BJ (cell line): Measurements from ENCODE around the gene TNNI2. TPM values are rescaled to one million over a fixed set of nuclear protein-coding genes. Genes with fewer than 3 reads are reported as not detected.

Experiments
- CTCF ChIA-PET: fragments of 350-600 bp; formaldehyde crosslinking; extraction: SDS; loops from one replicate; lab custom pipeline; 2021; ENCODE audit warnings: antibody characterized with exemption, inconsistent platforms; lab: Yijun Ruan, JAX
- POLR2A ChIA-PET: fragments of 300-600 bp; sonication (Branson Sonifier 250); formaldehyde crosslinking; extraction: SDS; loops from one replicate; lab custom pipeline; 2021; ENCODE audit warnings: antibody characterized with exemption; lab: Charles Lee
- DNase-seq: peaks from one replicate; pipeline ENCODE4 v3.0.0-alpha.2; 2011; ENCODE audit warnings: low read depth
- H3K27me3 ChIP-seq: 2 replicates; pipeline ENCODE4 v1.6.0; 2011; ENCODE audit warnings: low read length; ENCODE audit not compliant: control insufficient read depth, insufficient read depth
- H3K36me3 ChIP-seq: 2 replicates; pipeline ENCODE4 v1.5.1; 2011; ENCODE audit warnings: low read length; ENCODE audit not compliant: control insufficient read depth, insufficient read depth
- H3K4me3 ChIP-seq: 2 replicates; pipeline ENCODE4 v1.5.1; 2011; ENCODE audit warnings: low read depth, mild to moderate bottlenecking, control low read depth, low read length
- CTCF ChIP-seq: IDR thresholded peaks from 2 replicates; pipeline ENCODE4 v1.5.1; 2011; ENCODE audit warnings: low read depth, mild to moderate bottlenecking, control low read depth, inconsistent platforms, low read length, moderate library complexity; ENCODE audit not compliant: insufficient read depth
- polyA plus RNA-seq: library from polyadenylated mRNA; depleted of rRNA; stranded (reverse); fragments of >200 nt; gene quantifications from 2 replicates; pipeline ENCODE4 v1.2.3, GENCODE V29; 2011

Gene TNNI2
- polyA plus RNA-seq, 1 experiment, result not detected

- CTCF ChIA-PET, result interaction anchor here (0.9 to 2.2 kb wide), 6 partner anchors 8 to 282 kb away, joined by 3 to 10 read pairs (median 4); partner anchors contain the start of gene TNNT3
- no peak for DNase-seq
- Histone ChIP-seq H3K4me3 (no peak overlapping the region), H3K36me3 (no peaks in the 10 kb centered on the region), H3K27me3 (peaks cover 2% of the 10 kb centered on the region; the same call in 1 of the 2 replicates)
- POLR2A ChIA-PET, result no interaction called here
- TF ChIP-seq CTCF, result no peak
These were observed 30.9 kb downstream of the TNNI2 start for GRCh38 chr11:1869427-1870325.

- H3K4me3 ChIP-seq, result no peak overlapping the region
- ChIA-PET CTCF (interaction anchor here (0.7 to 2.2 kb wide), 5 partner anchors 12 to 282 kb away, joined by 3 to 10 read pairs (median 4); no protein-coding TSS in a partner anchor), POLR2A (no interaction called here)
- TF ChIP-seq CTCF, result no peak
- H3K36me3 ChIP-seq, result no peaks in the 10 kb centered on the region
- peaks cover 2% of the 10 kb centered on the region; the same call in 1 of the 2 replicates for H3K27me3 ChIP-seq
- no peak for DNase-seq
These were observed 31.5 kb downstream of the TNNI2 start for GRCh38 chr11:1870326-1870696.

GRCh38 chr11:1870721-1871466 lies 32.1 kb downstream of the TNNI2 start:
- H3K36me3 ChIP-seq, result no peaks in the 10 kb centered on the region
- DNase-seq, result no peak
- H3K4me3 ChIP-seq, result no peak overlapping the region
- H3K27me3 ChIP-seq, result peaks cover 2% of the 10 kb centered on the region; the same call in 1 of the 2 replicates
- ChIA-PET POLR2A (no interaction called here), CTCF (interaction anchor here (0.7 to 2.2 kb wide), 5 partner anchors 11 to 281 kb away, joined by 3 to 10 read pairs (median 4); no protein-coding TSS in a partner anchor)
- TF ChIP-seq CTCF, result no peak

- CTCF ChIA-PET, result no interaction called here
These were observed 32.8 kb downstream of the TNNI2 start for GRCh38 chr11:1871531-1871930.

More at GRCh38 chr11:1871531-1871930, 32.8 kb downstream of the TNNI2 start:
- POLR2A ChIA-PET, result no interaction called here
- Histone ChIP-seq H3K27me3 (peaks cover 2% of the 10 kb centered on the region; the same call in 1 of the 2 replicates), H3K36me3 (no peaks in the 10 kb centered on the region), H3K4me3 (no peak overlapping the region)
- no peak for TF ChIP-seq CTCF
- no peak for DNase-seq
